Measurements from ENCODE around the gene GTSF1L. TPM values are rescaled to one million over a fixed set of nuclear protein-coding genes. Genes with fewer than 3 reads are reported as not detected.

The GTSF1L gene
- total RNA-seq, 1 experiment from 2014 or later = not detected

DNA sequence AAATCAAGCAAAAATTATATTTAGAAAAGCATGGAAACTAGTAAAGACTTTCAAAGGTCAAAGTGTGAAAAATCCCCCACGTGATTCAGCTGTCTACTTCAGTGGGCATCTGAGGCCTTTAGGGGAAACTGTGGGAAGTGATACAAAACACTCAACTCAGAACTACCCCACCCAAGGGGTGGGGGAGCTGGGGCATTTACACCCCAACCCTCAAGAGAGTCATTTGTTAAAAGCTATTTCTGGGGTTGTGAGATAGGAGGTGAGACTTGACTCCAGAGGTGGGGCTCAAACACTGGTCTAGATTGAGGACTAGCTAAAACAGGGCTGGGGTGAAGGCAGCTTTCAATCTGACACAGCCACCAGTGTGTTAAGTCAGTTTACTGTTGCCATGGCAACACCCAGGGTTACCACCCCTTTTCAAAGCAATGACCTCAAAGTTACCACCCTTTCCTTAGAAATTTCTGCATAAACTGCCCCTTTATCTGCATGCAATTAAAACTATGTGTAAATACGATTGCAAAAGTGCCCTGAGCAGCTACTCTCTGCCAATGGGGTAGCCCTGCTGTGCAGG is 9.9 kb upstream of the GTSF1L start:
- H3K36me3 ChIP-seq (ENCODE audit: insufficient read depth, low read length, poor library complexity, severe bottlenecking) = no peaks in the 10 kb centered on the region
- H3K9me3 ChIP-seq (ENCODE audit: low read depth, low read length, poor library complexity, severe bottlenecking) = no peaks in the 10 kb centered on the region
- intact Hi-C loops (cut with micrococcal nuclease; ENCODE audit: unreplicated experiment) = loop anchor here (10.0 kb wide), 1 partner anchor 62 kb away; no protein-coding TSS in a partner anchor
- no TSS peak for BruUV-seq (replicated peaks)
- no peak for TF ChIP-seq EZH2 (IDR thresholded peaks at IDR 0.05; ENCODE audit: borderline replicate concordance, low read depth, low read length, poor library complexity, severe bottlenecking)
- TF ChIP-seq, protein P1, sequence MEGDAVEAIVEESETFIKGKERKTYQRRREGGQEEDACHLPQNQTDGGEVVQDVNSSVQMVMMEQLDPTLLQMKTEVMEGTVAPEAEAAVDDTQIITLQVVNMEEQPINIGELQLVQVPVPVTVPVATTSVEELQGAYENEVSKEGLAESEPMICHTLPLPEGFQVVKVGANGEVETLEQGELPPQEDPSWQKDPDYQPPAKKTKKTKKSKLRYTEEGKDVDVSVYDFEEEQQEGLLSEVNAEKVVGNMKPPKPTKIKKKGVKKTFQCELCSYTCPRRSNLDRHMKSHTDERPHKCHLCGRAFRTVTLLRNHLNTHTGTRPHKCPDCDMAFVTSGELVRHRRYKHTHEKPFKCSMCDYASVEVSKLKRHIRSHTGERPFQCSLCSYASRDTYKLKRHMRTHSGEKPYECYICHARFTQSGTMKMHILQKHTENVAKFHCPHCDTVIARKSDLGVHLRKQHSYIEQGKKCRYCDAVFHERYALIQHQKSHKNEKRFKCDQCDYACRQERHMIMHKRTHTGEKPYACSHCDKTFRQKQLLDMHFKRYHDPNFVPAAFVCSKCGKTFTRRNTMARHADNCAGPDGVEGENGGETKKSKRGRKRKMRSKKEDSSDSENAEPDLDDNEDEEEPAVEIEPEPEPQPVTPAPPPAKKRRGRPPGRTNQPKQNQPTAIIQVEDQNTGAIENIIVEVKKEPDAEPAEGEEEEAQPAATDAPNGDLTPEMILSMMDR (conservative IDR thresholded peaks at IDR 0.05; ENCODE audit: low read depth, low read length) = no peak
- no peak overlapping the region for H3K27ac ChIP-seq (ENCODE audit: low read depth, low read length, poor library complexity, severe bottlenecking)
- no peaks in the 10 kb centered on the region for H3K27me3 ChIP-seq (replicated peaks; ENCODE audit: insufficient read depth, low read depth, low read length, poor library complexity)
- ChIA-PET CTCF (no interaction called here), POLR2A (ENCODE audit: low non-redundant PET) (no interaction called here)
- H3K4me3 ChIP-seq (ENCODE audit: low read depth, low read length, poor library complexity, severe bottlenecking) = no peak overlapping the region
- no peaks in the 10 kb centered on the region for H3K4me1 ChIP-seq (ENCODE audit: insufficient read depth, low read length, poor library complexity, severe bottlenecking)
- peak; percentile 21 for DNase-seq (ENCODE audit: low spot score)

DNA sequence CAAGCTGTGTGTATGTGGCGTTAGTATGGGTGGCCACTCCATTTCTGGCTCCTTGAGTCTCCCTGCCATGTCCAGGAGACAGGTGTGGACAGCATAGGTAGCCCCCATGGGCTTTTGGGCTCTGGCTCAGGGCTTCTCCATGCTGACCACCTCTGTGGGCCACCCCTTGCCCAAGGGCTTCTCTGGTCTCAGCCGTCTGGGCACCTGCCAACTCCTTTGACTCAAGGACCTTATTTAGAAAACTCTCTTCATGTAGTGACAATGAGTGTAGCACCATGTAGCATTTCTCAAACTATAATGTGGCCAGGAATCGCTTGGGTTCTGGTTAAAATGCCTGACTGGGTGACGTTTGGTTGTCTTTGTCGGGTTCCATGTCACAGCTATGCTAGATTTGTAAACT is 5.1 kb upstream of the GTSF1L start:
- no peak overlapping the region for H3K4me3 ChIP-seq (ENCODE audit: low read depth, low read length, poor library complexity, severe bottlenecking)
- intact Hi-C loops (cut with micrococcal nuclease; ENCODE audit: unreplicated experiment) = loop anchor here (10.0 kb wide), 1 partner anchor 57 kb away; no protein-coding TSS in a partner anchor
- TF ChIP-seq EZH2 (IDR thresholded peaks at IDR 0.05; ENCODE audit: borderline replicate concordance, low read depth, low read length, poor library complexity, severe bottlenecking) = no peak
- TF ChIP-seq, protein P1 (conservative IDR thresholded peaks at IDR 0.05; ENCODE audit: low read depth, low read length) = no peak
- BruUV-seq (replicated peaks) = no TSS peak
- ChIA-PET POLR2A (ENCODE audit: low non-redundant PET) (no interaction called here), CTCF (no interaction called here)
- H3K4me1 ChIP-seq (ENCODE audit: insufficient read depth, low read length, poor library complexity, severe bottlenecking) = no peaks in the 10 kb centered on the region
- no peaks in the 10 kb centered on the region for H3K36me3 ChIP-seq (ENCODE audit: insufficient read depth, low read length, poor library complexity, severe bottlenecking)
- no peaks in the 10 kb centered on the region for H3K27me3 ChIP-seq (replicated peaks; ENCODE audit: insufficient read depth, low read depth, low read length, poor library complexity)
- H3K9me3 ChIP-seq (ENCODE audit: low read depth, low read length, poor library complexity, severe bottlenecking) = no peaks in the 10 kb centered on the region
- DNase-seq (ENCODE audit: low spot score) = no peak
- no peak overlapping the region for H3K27ac ChIP-seq (ENCODE audit: low read depth, low read length, poor library complexity, severe bottlenecking)

DNA sequence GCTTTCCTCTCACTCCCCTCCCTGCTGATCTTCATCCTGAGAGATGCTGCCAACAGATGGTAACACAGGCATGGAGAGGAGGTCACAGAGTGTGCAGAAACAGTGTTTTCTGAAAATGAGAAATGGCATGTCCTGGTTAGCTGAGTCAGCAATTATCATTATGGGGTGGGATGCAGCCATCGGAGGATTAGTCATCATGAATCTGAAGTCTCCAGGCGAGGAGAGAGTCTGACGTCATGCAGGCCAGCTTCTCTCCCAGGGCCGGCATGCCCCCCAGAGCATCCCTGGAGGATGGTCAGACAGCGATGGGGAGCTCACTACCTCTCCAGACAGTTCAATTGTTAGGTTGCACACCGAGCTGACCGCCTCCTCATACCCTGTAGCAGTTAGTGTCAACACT is 4.7 kb upstream of the GTSF1L start:
- intact Hi-C loops (cut with micrococcal nuclease; ENCODE audit: unreplicated experiment) = loop anchor here (10.0 kb wide), 1 partner anchor 57 kb away; no protein-coding TSS in a partner anchor
- H3K4me3 ChIP-seq (ENCODE audit: low read depth, low read length, poor library complexity, severe bottlenecking) = no peak overlapping the region
- H3K27ac ChIP-seq (ENCODE audit: low read depth, low read length, poor library complexity, severe bottlenecking) = no peak overlapping the region
- no peaks in the 10 kb centered on the region for H3K27me3 ChIP-seq (replicated peaks; ENCODE audit: insufficient read depth, low read depth, low read length, poor library complexity)
- H3K4me1 ChIP-seq (ENCODE audit: insufficient read depth, low read length, poor library complexity, severe bottlenecking) = no peaks in the 10 kb centered on the region
- ChIA-PET POLR2A (ENCODE audit: low non-redundant PET) (no interaction called here), CTCF (no interaction called here)
- H3K36me3 ChIP-seq (ENCODE audit: insufficient read depth, low read length, poor library complexity, severe bottlenecking) = no peaks in the 10 kb centered on the region
- peak; percentile 40 for DNase-seq (ENCODE audit: low spot score)
- no peaks in the 10 kb centered on the region for H3K9me3 ChIP-seq (ENCODE audit: low read depth, low read length, poor library complexity, severe bottlenecking)
- no TSS peak for BruUV-seq (replicated peaks)
- TF ChIP-seq, protein P1 (conservative IDR thresholded peaks at IDR 0.05; ENCODE audit: low read depth, low read length) = no peak
- TF ChIP-seq EZH2 (IDR thresholded peaks at IDR 0.05; ENCODE audit: borderline replicate concordance, low read depth, low read length, poor library complexity, severe bottlenecking) = no peak
